GM19239 (cell line): ENCODE results near the gene ANKFN1.

Source experiments
- DNase-seq: peaks from one replicate; pipeline ENCODE4 v3.0.0; 2011; ENCODE audit warnings: low spot score; ENCODE audit not compliant: insufficient read length
- FAIRE-seq: peaks from 2 replicates; lab custom pipeline; 2011; peaks lifted over from hg19 to GRCh38; lab: Jason Lieb, UNC

Gene ANKFN1

DNA sequence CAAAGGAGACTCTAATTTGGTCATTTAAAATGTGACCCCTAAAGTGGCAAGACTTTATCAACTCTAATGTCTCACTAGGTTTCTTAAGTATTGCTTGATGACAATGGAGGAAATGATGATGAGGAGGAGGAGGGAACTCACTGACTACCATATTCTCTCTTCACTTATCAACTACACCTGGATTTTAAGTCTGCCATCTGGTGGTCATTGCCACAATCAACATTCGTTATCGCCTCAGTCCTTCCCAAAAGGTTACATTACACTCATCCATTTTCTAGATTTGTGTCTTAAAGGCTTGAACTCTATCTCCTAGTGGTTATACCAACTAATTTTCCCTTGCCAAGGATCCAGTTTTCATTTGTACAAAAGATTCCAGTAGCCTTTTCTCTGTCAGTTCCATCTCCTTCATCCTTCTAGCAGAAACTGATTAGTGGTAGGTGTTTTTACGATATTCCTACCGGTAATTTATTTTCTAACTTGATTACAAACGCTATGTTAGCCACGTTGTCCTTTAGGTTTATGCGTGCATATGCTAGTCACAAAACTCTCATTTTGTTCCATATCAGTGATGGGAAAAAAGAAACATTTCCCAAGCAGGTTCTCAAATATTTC is 325.7 kb downstream of the ANKFN1 start:
- FAIRE-seq (no peak), DNase-seq (no peak)

DNA sequence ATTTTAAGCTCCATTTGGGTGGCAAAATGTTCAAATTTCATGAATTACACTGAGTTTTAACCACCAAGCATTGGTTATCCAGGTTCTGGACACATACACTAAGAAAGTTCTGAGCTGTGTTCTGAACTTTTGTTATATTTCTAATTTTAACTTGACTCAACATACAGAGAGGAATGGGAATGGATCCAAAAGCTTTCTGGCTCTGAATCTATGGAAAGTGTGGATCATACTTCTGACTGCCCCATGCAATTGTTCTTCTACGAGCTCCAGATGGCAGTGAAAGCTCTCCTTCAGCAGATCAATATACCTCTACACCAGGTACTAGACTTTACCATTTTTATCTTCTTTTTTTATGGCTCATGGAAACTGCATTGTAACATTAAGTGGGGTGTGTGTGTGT is 327.2 kb downstream of the ANKFN1 start:
- no peak for FAIRE-seq
- DNase-seq: no peak

DNA sequence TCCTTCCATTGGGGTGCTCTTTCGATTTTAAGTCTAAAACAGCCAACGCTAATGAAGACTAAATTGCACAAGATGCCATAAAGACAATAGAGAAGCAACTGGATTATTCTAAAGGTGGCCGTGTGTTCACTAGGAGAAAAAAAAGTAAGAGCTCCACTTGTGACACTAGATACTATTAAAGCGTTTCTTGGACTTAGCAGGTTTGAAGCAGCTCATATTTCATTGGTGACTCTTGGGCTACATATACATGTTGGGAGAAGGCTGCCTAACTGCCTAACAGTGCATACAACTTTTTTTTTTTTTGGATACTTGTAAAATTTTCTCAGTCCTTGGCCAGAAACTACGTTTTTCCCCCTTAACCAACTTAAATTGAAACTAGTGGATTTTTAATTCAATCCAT is 328.4 kb downstream of the ANKFN1 start:
- FAIRE-seq (no peak), DNase-seq (no peak)

- no peak for DNase-seq
- no peak for FAIRE-seq
Measured at GRCh38 chr17:56482229-56482628, 329.0 kb downstream of the ANKFN1 start.

- no peak for FAIRE-seq
- no peak for DNase-seq
Measured at GRCh38 chr17:56486732-56487131, 333.5 kb downstream of the ANKFN1 start.

DNA sequence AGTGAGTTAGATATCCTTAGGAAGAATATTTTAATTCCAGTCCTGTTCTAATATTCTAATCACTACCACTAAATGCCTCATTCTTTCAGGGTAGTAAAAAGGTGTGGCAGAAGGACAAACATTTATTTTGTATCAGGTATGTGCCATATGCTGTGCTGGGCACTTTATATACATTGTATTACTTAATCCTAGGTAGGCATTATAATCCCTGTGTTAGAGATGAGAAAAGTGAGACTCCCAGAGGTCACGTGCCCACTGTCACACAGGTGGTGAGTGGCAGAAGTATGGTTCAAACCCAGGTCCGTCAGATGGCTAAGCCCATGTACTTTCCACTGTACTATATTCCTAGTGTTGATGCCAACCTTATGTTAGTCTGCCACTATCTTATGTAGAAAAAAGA is 335.5 kb downstream of the ANKFN1 start:
- DNase-seq: no peak
- FAIRE-seq: no peak

DNA sequence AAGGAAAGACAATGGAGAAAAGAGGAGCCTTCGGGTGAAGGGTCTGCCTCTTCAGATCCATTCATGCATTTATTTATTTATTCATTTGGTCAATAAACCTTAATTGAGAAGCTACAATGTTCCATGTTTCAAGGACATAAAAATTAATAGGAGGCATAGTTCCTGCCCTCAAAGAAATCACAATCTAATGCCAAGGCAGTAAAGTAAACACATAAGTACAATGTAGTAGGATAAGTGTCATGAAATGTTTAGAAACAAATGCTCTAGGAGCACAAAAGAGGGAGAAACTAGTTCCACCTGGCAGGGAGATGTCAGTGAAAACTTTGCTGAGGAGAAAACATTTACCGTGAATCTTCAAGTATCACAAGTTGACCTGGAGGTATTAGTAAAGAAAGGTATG is 336.7 kb downstream of the ANKFN1 start:
- FAIRE-seq: no peak
- DNase-seq: no peak

GRCh38 chr17:56495556-56495955 is 342.3 kb downstream of the ANKFN1 start:
- FAIRE-seq: no peak
- no peak for DNase-seq

DNA sequence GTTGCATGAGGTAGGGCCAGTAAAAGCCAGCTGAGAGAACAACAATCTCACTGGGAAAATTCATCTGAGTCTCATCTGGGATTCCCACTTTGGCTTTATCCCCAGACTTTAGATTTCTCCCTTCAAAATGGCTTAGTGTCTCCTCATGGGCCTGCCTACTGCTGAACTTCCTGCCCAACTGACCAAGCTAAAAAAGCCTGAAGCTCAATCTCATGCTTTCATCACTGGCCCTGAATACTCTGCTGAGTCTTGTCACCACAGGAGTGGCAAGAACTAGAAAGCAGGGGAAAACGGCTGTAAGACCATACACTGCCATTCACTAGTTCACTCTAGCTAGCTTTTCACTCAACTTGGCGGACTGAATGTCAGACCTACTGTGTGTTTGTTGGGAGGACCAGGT is 343.9 kb downstream of the ANKFN1 start:
- no peak for DNase-seq

GRCh38 chr17:56499799-56500388 is 346.6 kb downstream of the ANKFN1 start:
- DNase-seq (no peak), FAIRE-seq (no peak)

More for the DNA sequence above, 343.9 kb downstream of the ANKFN1 start:
- no peak for FAIRE-seq

GRCh38 chr17:56502120-56502654 is 348.9 kb downstream of the ANKFN1 start:
- FAIRE-seq: no peak
- DNase-seq: no peak

- DNase-seq: no peak
- no peak for FAIRE-seq
Measured at GRCh38 chr17:56505154-56505756, 352.0 kb downstream of the ANKFN1 start.

DNA sequence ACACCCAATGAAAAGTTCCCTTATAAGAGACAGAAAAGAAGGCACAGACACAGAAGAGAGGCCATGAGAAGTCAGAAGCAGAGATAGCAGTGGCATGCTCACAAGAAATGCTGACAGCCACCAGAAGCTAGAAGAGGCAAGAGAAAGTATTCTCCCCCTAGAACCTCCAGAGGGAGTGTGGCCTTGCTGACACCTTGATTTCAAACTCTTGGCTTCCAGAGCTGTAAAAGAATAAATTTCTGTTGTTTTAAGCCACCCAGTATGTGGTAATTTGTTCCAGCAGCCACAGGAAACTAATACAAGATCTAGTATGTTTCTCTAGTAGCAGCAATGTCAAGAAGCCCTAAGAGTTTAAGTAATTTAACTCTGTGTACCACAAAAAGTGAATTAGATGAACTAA is 353.1 kb downstream of the ANKFN1 start:
- FAIRE-seq: no peak
- DNase-seq: no peak

- FAIRE-seq (no peak), DNase-seq (no peak)
Measured at GRCh38 chr17:56510554-56511342, 357.5 kb downstream of the ANKFN1 start.

DNA sequence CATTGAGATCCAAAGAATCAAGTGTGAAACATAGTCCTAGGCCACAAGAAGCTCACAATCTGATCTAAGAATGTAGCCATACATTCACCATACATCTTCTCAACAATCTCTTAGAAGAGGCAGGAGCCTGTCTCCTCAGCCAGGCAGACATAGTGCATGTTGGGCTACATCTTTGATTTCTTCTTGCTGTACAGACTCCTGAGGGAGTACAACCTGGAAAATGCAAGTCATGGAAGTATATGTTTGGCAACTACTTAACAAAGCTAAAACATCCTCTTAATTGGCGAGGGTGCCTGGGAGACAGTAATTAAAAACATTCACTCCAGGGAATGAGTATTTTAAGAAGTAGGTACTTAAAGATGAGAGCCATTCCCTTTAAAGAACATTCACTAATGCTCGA is 361.0 kb downstream of the ANKFN1 start:
- FAIRE-seq: no peak

GRCh38 chr17:56514899-56515298 is 361.6 kb downstream of the ANKFN1 start:
- no peak for DNase-seq
- FAIRE-seq: no peak

More for the DNA sequence above, 361.0 kb downstream of the ANKFN1 start:
- DNase-seq: no peak

DNA sequence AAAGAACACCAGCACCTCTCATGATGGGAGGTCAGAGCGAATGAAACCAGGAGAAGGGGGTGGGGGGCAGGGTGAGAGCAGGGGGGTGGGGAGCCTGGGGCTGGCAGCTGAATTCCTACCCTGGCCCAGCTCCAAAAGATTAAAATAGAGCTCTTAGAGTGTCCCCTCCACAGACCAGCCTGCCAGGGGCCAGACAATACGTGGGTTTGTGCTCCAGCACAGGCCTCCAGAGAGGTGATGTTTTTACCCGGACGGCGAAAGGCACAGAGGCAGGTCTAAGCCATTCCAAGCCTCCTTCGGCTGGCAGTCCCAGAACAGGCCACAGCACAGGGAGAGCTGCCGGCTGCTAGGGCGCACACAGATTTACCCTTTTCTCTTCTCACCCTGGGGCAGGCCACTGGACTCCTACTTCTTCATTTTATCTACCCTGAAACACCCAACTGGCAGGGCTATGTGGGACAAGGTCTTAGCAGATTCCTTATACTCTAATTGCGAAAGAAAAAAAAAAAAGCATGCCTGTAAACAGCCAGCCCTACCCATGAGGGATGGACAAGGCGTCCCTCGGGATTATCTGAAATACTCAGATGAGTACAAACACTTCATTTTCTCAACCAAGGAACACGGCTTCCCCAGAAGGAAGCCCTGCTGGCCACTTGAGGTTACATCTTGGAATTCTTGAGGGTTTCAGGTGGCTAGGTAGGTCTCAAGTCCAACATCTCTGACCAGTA is 368.3 kb downstream of the ANKFN1 start:
- DNase-seq: no peak
- FAIRE-seq: no peak

- FAIRE-seq: no peak
Measured at GRCh38 chr17:56523042-56523441, 369.8 kb downstream of the ANKFN1 start.

DNA sequence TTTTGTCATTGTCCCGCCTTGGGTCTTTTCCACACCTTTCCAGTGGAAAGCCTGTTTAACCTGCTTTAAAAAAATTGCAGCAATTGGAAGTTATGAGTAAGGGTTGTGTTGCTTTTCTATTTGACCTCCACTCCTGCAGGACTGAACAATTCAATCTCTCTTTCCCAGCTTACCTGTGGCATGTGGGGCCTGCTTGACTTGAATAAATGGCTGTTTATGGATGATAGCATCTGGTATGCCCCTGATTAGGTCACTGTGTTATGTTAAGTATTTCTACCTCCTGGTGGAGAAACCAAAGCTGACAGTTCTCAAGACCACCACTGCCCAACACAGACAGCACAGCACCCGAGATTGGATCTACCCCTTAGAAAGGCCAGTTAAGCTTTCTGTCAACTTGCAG is 375.4 kb downstream of the ANKFN1 start:
- FAIRE-seq: no peak
- DNase-seq: no peak

More at GRCh38 chr17:56523042-56523441, 369.8 kb downstream of the ANKFN1 start:
- no peak for DNase-seq

DNA sequence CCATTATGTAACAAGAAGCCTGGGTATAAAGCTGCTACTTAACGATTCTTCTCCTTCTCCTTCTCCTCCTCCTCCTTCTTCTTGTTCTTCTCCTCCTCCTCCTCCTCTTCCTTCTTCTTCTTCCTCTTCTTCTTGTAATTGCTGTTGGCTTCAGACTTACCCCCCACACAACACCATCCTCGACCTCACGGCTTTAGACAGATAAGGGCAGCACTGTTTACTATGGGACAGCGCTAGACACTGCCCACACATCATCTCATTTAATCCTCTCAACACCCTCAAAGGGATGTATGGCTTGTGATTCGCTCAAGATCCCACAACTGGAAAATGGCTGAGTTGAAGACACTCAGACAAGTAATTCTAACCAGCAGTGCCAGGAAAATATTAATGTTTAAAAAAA is 379.7 kb downstream of the ANKFN1 start:
- FAIRE-seq: no peak
- DNase-seq: no peak
